Liver (tissue), 9 donors: ENCODE measurements around the gene DPH5. TPM values are rescaled to one million over a fixed set of nuclear protein-coding genes. Genes with fewer than 3 reads are reported as not detected.

ENCODE experiments used
- DNase-seq: peaks from one replicate; pipeline ENCODE4 v3.0.0-alpha.2; 2017; ENCODE audit warnings: low spot score
- H3K27ac ChIP-seq, 2 donors: one replicate each; pipeline ENCODE4 v1.7.0; 2013; ENCODE audit warnings: inconsistent platforms in 2 of 2, low read length in 2 of 2, control low read depth in 1 of 2, low read depth in 1 of 2, mild to moderate bottlenecking in 1 of 2
- H3K27me3 ChIP-seq, 4 donors: one replicate each; pipeline versions ENCODE4 v1.6.1 to v1.7.0; 2013; ENCODE audit warnings: low read length in 3 of 4, inconsistent platforms in 1 of 4, mild to moderate bottlenecking in 1 of 4, moderate library complexity in 1 of 4; ENCODE audit not compliant: control insufficient read depth in 4 of 4, insufficient read depth in 4 of 4
- H3K36me3 ChIP-seq, 4 donors: one replicate each; pipeline versions ENCODE4 v1.6.1 to v1.7.0; 2013; ENCODE audit warnings: low read length in 3 of 4, mild to moderate bottlenecking in 3 of 4, low read depth in 1 of 4, moderate library complexity in 1 of 4; ENCODE audit not compliant: control insufficient read depth in 4 of 4, insufficient read depth in 3 of 4
- H3K4me1 ChIP-seq, 4 donors: one replicate each; pipeline versions ENCODE4 v1.6.1 to v1.7.0; 2013; ENCODE audit warnings: low read length in 3 of 4, mild to moderate bottlenecking in 3 of 4, moderate library complexity in 1 of 4; ENCODE audit not compliant: control insufficient read depth in 4 of 4, insufficient read depth in 4 of 4
- H3K4me3 ChIP-seq, 3 donors: one replicate each; pipeline versions ENCODE4 v1.6.1 to v1.7.0; 2013; ENCODE audit warnings: low read length in 3 of 3, control low read depth in 1 of 3, low read depth in 1 of 3, mild to moderate bottlenecking in 1 of 3
- H3K9ac ChIP-seq, 2 donors: one replicate each; pipeline ENCODE4 v1.7.0; 2013; ENCODE audit warnings: low read length in 2 of 2, mild to moderate bottlenecking in 2 of 2, moderate library complexity in 2 of 2, control low read depth in 1 of 2, low read depth in 1 of 2
- H3K9me3 ChIP-seq, 4 donors: one replicate each; pipeline versions ENCODE4 v1.6.1 to v1.7.0; 2013; ENCODE audit warnings: low read length in 3 of 4; ENCODE audit not compliant: control insufficient read depth in 4 of 4
- ATF3 ChIP-seq: IDR thresholded peaks from 2 replicates; pipeline ENCODE4 v1.6.1; 2016; ENCODE audit warnings: antibody characterized with exemption
- CTCF ChIP-seq: fragments of 150-350 bp; IDR thresholded peaks from 2 replicates; pipeline ENCODE4 v1.5.1; 2017; ENCODE audit warnings: improper control_type of control experiment, low read depth, low read length; ENCODE audit not compliant: missing input control
- EGR1 ChIP-seq, 2 donors: IDR thresholded peaks; 2 replicates each; pipeline ENCODE4 v1.6.1; 2016 to 2018; ENCODE audit warnings: antibody characterized with exemption in 2 of 2, low read depth in 2 of 2
- FOXA1 ChIP-seq: IDR thresholded peaks from 2 replicates; pipeline ENCODE4 v1.6.1; 2016; ENCODE audit warnings: antibody characterized with exemption
- FOXA2 ChIP-seq: IDR thresholded peaks from 2 replicates; pipeline ENCODE4 v1.6.1; 2016; ENCODE audit warnings: antibody characterized with exemption
- GABPA ChIP-seq, 2 donors: IDR thresholded peaks in 1 of 2; conservative IDR thresholded peaks in 1 of 2; 2 replicates each; pipeline ENCODE4 v1.6.1; 2016; ENCODE audit warnings: antibody characterized with exemption in 2 of 2, mild to moderate bottlenecking in 1 of 2, moderate library complexity in 1 of 2
- HNF4A ChIP-seq, 2 donors: conservative IDR thresholded peaks; 2 replicates each; pipeline ENCODE4 v1.6.1; 2016; ENCODE audit warnings: antibody characterized with exemption in 2 of 2, mild to moderate bottlenecking in 2 of 2
- JUND ChIP-seq, 2 donors: IDR thresholded peaks; 2 replicates each; pipeline ENCODE4 v1.6.1; 2016; ENCODE audit warnings: antibody characterized with exemption in 2 of 2
- NR2F2 ChIP-seq: IDR thresholded peaks from 2 replicates; pipeline ENCODE4 v1.6.1; 2016; ENCODE audit warnings: antibody characterized with exemption
- RAD21 ChIP-seq, 2 donors: IDR thresholded peaks; 2 replicates each; pipeline ENCODE4 v1.6.1; 2016; ENCODE audit warnings: antibody characterized with exemption in 2 of 2, mild to moderate bottlenecking in 2 of 2
- REST ChIP-seq: IDR thresholded peaks from 2 replicates; pipeline ENCODE4 v1.6.1; 2016; ENCODE audit warnings: antibody characterized with exemption, mild to moderate bottlenecking
- SP1 ChIP-seq: IDR thresholded peaks from 2 replicates; pipeline ENCODE4 v1.6.1; 2018; ENCODE audit warnings: antibody characterized with exemption, mild to moderate bottlenecking
- TAF1 ChIP-seq: conservative IDR thresholded peaks from 2 replicates; pipeline ENCODE4 v1.6.1; 2016; ENCODE audit warnings: antibody characterized with exemption, mild to moderate bottlenecking
- ZBTB33 ChIP-seq: IDR thresholded peaks from 2 replicates; pipeline ENCODE4 v1.6.1; 2016; ENCODE audit warnings: antibody characterized with exemption
- WGBS: extraction: QIAGEN DNeasy Blood & Tissue Kit; methylation state at CpG from one replicate; pipeline ENCODE4 v1.1.7; 2013; 5-methylcytosine and 5-hydroxymethylcytosine counted together
- polyA plus RNA-seq, 2 donors: library from polyadenylated mRNA; stranded (reverse) in 1 of 2; unstranded in 1 of 2; fragments of 200-250 nt in 1 of 2; fragments of >200 nt in 1 of 2; fragmentation: Nextera tagmentation in 1 of 2; extraction: Ambion mirVana in 1 of 2; gene quantifications; one replicate each; pipeline versions ENCODE4 v1.2.1 to v1.2.3, GENCODE V29; 2013 to 2015
- total RNA-seq, 2 donors: library from RNA; depleted of rRNA; stranded (reverse); fragments of >200 nt; gene quantifications; one replicate each; pipeline ENCODE4 v1.2.3, GENCODE V29; 2014
- donor health status: healthy.
- donor health status: healthy.
- donor health status: healthy.
- donor health status: healthy.
- donor health status: healthy.

The DPH5 gene
- total and polyA plus RNA-seq, 4 donors = 12.9 to 16.3 (median 14.8) TPM

- Histone ChIP-seq H3K36me3 (no peaks in the 10 kb centered on the region), H3K27ac (no peak overlapping the region), H3K9ac (no peak overlapping the region), H3K4me1 (no peaks in the 10 kb centered on the region), H3K4me3 (no peak overlapping the region), H3K9me3 (no peaks in the 10 kb centered on the region), H3K27me3 (no peaks in the 10 kb centered on the region)
- DNase-seq = no peak
- TF ChIP-seq FOXA1 = no peak
- TF ChIP-seq NR2F2 = no peak
- no peak for TF ChIP-seq JUND (IDR thresholded peaks at IDR 0.05)
- no peak for TF ChIP-seq RAD21 (IDR thresholded peaks at IDR 0.05)
- TF ChIP-seq GABPA (IDR thresholded peaks at IDR 0.05 in 1 of 2, conservative IDR thresholded peaks at IDR 0.05 in 1 of 2) = no peak
- TF ChIP-seq SP1 = no peak
- no peak for TF ChIP-seq HNF4A (conservative IDR thresholded peaks at IDR 0.05)
- 68% methylated on average over 2 of the region's 2 CpGs for whole genome bisulfite sequencing
Observed at GRCh38 chr1:101064697-101065096, 39.1 kb upstream of the DPH5 start.

GRCh38 chr1:101060992-101061391 lies 35.4 kb upstream of the DPH5 start:
- Histone ChIP-seq H3K9me3 (no peaks in the 10 kb centered on the region), H3K27ac (no peak overlapping the region), H3K4me1 (no peaks in the 10 kb centered on the region), H3K4me3 (no peak overlapping the region), H3K9ac (no peak overlapping the region), H3K36me3 (no peaks in the 10 kb centered on the region), H3K27me3 (no peaks in the 10 kb centered on the region)
- WGBS = 100% methylated on average over 1 of the region's 1 CpG
- TF ChIP-seq REST (no peak), GABPA (IDR thresholded peaks at IDR 0.05 in 1 of 2, conservative IDR thresholded peaks at IDR 0.05 in 1 of 2) (no peak), CTCF (no peak), SP1 (no peak), TAF1 (no peak), EGR1 (IDR thresholded peaks at IDR 0.05; ENCODE audit: low read depth in 2 of 2) (no peak), FOXA2 (no peak), HNF4A (conservative IDR thresholded peaks at IDR 0.05) (no peak), ATF3 (no peak), JUND (IDR thresholded peaks at IDR 0.05) (no peak), ZBTB33 (no peak)
- no peak for DNase-seq
